GM20431 (cell line): ENCODE measurements around the gene ZBTB7C.

Source experiments
- in situ Hi-C: fragments of 300-500 bp; cut with MseI, MboI; formaldehyde crosslinking; loops from one replicate; pipeline ENCODE4 v1.15.0; 2020; ENCODE audit warnings: low sequenced_read_pairs; ENCODE audit not compliant: unreplicated experiment

Gene ZBTB7C

DNA sequence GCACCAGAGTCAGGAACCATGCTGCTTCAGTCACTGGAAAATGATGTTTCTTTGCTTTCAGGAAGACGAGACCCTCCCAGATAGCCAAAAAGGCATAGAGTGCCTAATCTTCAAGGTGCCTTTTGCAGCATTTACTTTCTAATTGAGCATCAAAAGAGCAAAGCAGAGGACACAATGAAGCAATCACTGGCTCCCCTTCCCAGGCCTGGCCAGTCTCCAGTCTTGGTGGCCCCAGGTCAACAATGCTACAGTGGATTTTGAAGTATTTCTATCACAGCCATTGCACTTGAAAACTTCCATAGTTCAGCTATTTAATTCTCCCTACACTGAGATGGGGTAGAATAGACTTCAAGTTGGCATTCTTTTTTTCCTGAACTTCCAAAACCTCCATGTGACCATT, 15.4 kb downstream of the ZBTB7C start:
- in situ Hi-C loops, result no loop called here

DNA sequence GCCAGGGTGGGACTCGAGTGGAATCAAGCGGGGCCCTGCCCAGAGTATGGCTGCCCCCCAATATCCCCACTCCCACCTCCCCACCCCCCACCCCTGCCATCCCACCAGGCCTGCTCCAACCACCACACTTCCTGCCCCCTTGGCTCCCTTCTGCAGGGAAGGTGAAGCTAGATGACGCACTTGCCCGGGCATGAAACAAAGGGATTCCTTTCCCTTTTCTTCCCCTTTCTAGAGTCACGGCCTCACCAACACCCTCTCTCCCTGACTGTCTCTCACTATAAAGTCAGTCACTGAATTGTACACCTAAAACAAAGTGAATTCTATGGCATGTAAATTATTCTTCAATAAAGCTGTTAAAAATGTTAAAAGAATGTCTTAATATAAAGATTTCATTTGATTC, 16.0 kb downstream of the ZBTB7C start:
- in situ Hi-C loops, result no loop called here

DNA sequence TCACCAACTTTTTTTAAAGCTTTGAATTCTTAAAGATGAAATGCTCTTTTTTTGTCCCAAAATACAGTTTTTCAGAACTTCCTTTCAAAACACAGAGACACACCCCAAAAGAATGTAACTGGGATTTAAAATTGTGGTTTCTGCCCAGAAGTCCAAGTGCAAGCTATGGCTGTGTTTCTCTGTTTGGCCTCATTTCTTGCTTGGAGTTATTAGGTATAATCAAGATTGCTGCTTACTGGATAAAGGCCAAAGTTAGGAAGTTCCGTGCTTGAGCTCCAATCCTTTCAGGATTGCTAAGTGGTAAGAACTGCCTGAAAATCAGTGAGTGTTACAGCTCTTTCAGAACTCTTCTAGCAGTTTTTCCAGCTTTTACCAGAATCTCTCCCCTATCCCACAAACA, 16.9 kb downstream of the ZBTB7C start:
- in situ Hi-C loops, result no loop called here

DNA sequence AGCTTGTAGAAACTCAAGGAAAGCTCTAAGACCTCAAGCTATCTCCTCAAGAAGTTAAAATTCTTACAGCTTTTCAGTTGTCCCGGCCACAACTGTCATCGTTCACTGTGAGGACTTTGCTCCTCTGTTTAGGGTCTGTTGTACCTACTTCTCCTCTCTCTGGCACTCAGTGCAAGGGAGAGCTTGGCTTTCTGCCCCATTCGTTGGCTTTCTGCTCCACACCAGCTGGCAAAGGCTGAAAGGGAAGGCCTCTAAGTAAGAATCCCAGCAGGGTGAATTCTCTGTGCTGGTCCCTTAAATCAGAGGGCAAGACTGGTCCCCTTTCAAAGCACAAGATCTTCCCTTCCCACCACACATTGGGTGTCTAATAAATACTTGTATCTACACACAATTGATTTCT, 17.3 kb downstream of the ZBTB7C start:
- in situ Hi-C loops, result no loop called here

DNA sequence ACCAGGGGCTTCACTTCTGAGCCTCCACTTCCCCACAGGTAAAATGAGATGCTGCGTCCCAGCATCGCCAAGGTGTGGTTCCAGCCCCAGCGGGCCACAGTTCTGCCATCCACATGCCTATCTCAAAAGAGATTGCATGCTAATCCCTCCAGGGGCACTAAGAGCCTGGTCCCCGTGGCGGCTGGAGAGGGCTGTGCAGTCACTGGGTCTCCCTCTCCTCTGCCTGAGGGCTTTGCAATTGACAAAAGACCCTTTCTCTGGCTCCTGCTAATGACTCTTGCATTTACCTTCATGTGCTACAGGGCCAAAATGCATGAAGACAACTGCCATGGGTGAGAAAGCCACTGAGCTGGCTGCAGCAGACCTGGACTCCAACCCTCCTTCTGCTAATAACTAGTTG, 18.5 kb downstream of the ZBTB7C start:
- in situ Hi-C loops, result no loop called here

DNA sequence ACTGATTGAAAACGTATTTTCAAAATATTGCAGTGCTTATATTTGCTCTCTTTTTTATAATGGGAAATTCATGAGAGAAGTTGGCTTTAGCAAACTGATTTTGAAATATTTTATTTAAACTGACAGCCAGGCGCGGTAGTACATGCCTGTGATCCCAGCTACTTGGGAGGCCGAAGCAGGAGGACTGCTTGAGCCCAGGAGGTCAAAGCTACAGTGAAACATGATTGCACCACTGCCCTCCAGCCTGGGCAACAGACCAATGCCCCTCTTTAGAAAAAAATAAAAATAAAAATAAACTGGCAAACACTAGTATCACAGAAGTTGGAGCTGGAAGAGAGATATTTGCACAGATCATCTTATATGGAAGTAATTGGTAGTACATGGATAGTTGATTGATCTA, 20.7 kb downstream of the ZBTB7C start:
- in situ Hi-C loops, result no loop called here

DNA sequence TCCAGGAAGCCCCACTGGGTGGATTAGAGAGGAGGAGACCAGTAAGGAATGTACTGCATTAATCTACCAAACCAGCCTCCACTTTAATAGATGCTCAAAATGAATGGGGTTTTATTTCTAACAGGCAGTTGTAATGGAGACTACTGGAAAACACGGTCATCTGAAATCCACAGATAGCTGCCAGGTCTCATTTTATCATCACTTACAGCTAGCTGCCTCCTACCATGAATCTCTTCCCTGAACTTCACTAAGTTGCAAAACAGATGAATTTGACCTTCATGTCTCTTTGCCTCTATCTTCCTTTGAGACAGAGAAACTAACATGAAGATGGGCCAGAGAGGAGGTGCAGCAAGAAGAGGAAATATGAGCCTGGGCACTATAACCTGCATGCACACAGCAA, 21.9 kb downstream of the ZBTB7C start:
- in situ Hi-C loops, result no loop called here

DNA sequence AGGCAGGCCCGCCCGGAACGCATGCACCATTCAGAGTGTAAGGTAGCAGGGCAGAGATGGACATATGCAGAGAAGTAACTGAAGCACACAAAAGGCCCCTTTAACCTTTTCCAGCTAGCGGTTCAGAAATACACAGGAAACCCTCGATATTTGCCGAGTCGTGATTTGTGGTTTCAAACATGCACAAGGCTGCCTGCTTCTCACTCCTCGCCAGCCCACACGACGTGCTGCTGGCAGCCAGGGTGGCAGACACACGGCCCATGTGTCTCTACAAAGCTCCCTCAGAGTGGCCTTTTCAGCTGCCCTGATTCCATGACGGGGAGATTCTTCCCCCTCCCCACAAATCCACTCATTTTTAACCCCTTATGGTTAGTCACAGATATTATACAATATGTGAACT, 23.6 kb downstream of the ZBTB7C start:
- in situ Hi-C loops, result no loop called here

DNA sequence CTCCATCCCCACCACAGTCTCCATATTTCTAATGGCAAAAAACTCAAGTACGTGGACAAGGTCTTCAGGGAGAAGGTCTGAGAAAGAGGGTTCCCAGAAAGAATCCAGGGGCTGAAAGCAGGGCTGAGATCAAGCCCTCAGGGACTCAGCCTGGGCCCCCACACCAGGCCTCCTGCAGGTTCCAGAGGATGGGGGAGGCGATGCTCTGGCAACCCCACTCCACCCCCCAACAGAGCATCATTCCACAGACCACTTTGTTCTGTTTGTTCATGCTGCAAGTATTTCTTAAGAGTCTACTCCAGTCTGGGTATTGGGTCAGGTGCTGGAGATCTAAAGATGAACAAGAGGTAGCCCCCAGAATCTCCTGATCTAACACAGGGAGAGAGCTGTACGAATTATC, 32.2 kb downstream of the ZBTB7C start:
- in situ Hi-C loops, result no loop called here

DNA sequence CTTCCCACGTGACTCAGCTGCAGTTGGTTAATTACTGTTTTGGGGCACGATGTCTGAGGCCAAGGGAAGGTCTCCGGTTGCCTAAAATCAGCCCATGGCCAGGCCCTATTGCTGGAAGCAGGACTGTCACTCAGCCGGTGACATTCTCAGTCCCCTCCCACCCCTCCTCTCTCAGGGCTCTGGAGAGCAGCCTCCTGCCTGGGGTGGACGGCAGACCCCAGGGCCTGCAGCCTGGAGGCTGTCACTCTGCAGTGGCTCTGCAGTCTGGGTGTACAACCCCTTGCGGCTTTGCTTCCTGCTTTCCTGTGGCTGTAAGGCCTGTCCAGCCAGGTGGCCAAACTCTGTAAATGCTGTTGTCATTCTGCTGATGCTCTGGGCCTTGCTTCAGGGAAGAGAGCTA, 32.8 kb downstream of the ZBTB7C start:
- in situ Hi-C loops, result no loop called here

DNA sequence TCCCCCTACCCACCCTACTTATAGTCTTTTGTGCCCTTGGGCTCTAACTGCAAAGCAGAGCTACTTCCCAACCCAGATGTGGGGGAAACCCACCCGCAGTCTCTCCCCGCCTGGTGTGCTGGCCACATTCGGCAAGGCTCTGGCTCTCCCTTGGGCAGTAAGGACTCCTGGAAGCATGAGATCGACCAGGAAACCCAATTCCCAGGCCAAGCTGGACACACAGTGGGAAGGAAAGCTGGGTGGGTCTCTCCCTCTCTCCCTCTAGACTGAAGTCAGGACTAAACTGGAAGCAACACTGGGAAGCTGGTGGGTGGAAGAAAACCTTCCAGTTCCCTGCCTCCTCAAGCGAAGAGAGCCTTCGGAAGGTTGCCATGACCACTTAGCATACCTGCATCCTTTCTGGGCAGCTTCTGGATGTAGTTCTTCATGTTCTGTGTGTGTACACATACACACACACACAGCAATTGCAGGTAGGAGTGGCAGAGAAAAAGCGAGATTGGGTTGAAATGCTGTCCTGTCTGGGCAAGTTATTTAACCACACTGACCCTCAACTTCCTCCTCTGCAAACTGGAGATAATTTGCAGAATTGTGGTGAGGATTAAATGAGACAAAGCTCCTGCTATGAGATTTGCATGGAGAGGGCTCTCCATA, 33.9 kb downstream of the ZBTB7C start:
- in situ Hi-C loops, result no loop called here

DNA sequence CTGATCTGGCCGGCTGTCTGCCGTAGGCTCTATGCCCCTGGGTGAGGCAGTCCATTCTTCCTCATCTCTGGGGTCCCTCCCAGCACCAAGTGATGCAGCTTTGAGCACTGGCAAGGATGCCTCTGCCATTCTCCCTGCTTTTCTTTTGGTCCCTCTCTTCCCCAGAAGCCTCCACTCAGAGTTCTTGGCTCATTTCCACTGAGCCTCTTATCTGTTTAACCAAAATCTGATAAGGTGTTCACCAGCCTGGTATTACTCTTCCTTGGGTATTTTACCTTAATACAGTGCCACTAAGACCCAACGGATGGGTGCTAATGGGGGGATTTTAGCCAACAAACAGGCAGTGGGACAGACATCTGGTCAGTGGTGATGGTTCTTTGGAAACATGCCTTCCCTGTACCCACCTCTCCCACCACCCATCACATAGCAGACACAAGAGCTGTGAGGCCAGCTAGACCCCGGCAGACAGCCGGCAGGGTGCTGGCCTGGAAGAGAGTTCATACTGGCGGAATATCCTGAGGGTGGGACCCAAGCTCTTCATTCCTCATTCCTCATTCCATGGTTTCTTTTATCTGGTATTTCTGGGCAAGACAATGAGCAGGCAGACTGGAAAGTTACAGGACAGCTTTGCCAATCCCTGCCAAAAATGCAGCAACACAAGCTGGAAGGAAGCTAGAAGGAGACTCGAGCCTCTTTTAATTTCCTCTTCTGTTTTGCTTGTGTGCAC, 34.6 kb downstream of the ZBTB7C start:
- in situ Hi-C loops, result no loop called here

DNA sequence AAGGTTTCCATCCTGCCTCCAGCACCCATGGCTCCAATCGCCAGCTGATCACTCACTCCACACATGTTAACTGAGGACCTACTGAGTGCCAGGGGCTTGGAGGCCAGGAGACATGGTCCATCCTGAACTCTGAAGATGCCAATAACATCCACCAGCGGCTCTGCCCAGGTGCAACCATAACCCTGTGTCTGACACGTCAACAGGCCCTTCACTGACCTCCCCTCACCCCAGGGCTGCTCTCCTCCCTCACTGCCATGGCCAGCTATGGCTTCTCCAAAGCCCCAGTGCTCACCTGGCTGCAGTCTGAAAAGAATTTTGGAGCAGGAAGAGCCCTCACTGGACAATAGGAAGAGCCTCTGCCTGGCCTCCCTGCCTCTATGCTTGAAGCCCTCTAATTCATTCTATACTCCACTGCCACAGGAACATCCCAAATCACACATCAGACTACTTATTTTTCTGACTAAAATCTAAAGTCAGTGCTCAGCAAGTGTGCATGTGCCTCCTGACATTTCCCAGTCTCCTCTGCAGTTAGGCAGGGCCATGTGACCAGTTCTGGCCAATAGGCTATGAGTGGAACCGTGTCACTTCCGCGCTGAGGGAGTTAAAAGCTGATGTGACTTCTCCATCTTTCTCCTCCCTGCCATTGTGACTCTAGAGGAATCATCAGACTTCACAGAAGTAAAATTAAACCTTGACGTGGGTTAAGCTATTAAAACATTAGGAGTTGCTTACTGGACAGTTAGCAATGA, 37.2 kb downstream of the ZBTB7C start:
- in situ Hi-C loops, result no loop called here

DNA sequence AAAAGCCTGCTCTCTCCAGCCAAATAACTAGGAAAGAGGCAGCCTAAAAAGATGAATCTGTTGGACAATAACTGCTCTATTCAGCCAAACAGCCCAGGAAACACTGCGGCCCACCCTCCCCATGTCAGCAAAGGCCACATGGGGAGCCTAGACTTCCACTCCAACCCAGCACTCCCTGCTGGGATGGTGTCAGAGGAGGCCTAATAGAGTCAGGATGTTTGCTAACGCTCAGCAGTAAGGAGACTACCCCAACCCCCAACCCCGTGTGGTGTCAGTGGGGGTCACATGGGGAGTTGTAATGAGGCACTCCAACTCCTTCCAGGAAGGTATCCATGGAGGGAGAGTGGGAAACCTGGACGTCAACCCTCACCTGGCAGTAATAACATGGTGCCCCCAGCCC, 41.6 kb downstream of the ZBTB7C start:
- in situ Hi-C loops, result no loop called here

DNA sequence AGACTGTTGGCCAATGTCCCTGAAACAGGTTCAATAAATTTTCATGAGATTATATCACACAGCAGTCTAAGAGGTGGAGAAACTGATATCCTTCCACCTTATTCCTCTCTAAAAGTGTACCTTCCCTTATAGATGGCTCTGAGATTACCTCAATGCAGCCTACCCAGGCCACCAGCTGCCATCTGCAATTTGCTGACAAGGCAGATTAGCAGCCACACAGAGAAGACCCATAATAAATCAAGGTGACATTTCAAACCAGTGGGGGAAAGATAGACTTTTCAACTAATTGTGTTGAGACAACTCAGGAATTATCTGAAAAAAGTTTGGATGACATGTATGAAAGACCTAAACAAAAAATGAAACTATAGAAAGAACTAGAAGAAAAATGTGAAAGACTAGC, 43.2 kb downstream of the ZBTB7C start:
- in situ Hi-C loops, result no loop called here

DNA sequence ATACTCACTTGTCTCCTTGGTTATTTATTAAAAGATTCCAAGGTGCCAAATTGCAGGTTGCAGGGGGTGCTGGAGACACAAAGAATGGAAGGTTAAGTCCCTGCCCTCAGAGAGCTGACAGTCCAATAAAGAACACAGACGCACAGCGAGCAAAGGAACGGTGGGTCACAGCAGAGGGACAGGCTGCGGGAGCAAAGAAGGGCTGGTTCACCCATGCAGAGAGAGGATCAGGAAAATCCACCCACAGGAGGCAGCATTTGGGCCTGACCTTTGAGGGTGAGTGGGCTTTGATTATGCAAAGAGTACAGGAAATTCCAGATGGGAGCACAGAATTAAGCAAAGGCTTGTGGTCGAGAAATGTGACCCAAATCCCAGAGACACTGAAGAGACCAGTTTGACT, 45.0 kb downstream of the ZBTB7C start:
- in situ Hi-C loops, result no loop called here

DNA sequence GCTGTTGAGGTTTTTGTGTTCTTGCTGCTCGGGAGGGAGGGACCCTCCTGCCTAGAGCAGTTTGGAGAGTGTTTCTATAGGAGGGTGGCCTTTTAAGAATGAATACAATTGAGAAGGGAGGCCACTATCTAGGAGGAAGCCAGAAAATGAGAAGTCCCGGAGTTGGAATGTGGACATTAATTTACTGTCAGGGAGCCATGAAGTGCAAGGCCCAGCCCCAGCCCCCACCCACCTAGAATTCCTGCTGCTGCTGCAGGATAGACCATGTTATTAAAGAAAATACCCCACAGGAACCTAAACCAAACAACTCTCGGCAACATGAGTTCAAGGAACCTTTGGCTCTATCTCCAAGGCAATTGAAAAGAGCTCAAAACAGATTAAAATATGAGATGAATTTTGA, 46.0 kb downstream of the ZBTB7C start:
- in situ Hi-C loops, result no loop called here

DNA sequence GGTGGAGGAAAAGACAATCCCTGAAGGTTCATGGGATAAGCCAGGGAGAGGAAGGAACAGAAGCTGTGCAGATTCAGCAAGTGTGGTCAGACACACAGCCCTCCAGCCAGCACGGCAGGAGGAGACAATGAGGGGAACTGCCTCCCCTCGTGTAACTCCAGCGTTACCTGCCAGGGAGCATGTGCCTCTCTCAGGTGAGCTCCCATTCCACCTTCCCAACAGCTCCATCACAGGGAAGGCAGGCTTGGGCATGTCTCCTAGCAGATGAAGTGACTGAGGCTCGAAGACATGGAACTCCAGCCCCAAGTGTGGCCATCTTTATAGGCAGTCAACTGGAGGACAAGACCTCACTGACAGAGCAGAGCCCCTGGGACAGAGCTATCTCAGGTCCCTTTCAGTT, 47.4 kb downstream of the ZBTB7C start:
- in situ Hi-C loops, result no loop called here

DNA sequence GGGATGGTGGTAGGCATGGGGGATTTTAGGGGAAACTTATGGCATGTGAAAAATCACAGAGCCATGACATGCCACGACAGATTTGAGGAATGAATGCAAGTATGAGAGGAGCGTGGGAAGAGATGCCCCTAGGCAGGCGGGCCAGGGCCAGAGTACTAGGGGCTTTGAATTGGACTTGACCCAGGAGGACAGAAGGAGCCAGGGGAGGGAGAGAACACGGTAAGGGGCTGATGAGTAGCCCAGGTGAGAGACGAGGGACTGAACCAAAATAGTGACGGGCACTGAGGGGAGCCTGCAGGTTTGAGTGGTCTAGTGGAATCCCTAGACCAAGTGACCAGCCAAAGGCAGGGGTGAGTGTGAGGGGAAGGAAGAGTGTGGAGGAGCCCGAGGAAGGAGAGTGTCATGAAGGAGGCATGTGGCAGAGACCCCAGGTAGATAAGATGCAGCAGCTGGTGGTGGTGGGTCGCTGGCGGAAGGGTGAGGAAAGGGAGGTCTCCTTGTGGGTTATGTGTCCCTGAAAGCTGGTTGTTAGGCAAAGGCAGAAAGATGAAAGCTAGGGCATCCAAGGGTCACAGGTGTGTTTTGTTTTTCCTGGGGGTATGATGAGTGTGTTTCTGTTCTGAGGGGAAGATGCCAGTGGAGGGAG, 48.7 kb downstream of the ZBTB7C start:
- in situ Hi-C loops, result no loop called here

DNA sequence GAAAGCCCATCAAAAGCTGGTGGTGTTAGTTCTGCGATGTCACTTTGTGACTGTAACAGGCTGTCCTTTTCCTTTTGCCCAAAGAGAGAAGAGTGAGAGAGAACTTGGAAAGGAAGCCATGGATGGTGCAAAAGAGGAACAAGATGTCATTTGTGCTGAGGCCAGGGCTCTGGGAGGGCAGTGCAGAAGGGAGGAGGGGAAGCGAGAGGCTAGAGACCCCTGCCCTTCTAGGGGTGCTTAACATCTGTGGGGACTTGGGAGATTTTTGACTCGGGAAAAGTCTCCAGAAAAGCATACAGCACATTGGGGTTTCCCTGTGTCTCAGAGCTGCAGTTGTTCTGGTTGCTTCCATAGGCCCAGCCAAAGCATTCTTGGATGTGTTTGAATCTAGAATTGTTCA, 49.6 kb downstream of the ZBTB7C start:
- in situ Hi-C loops, result no loop called here

DNA sequence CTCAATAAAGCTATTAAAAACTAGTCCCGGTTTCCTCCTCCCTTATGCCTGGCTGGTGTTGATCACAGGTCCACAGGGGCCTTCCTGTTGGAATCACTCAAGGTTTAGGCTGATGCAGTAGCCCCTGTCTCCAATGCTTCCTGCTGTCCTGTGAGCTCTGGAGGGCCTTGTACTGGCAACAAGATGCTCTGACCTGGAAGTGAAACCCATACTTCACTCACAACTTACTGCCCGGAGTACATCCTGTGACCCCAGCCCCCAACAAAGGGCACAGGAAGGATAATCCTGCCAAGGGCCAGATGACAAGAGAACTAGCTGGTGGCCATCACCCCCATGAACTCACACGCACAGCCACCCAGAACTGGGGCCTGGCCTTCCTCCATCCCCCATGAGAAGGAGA, 50.3 kb downstream of the ZBTB7C start:
- in situ Hi-C loops, result no loop called here
